GM19099 (cell line): ENCODE measurements around the gene HOXB13.

ENCODE experiments used
- POLR2A ChIP-seq: IDR thresholded peaks from 3 replicates; pipeline ENCODE4 v1.6.1; 2011; ENCODE audit warnings: low read depth; ENCODE audit not compliant: insufficient read length; ENCODE audit errors: extremely low read depth

The HOXB13 gene

GRCh38 chr17:48711128-48711527 is 17.4 kb downstream of the HOXB13 start:
- no peak for TF ChIP-seq POLR2A

GRCh38 chr17:48704361-48705248 is 23.9 kb downstream of the HOXB13 start:
- no peak for TF ChIP-seq POLR2A

- TF ChIP-seq POLR2A = no peak
Measured at GRCh38 chr17:48701864-48702532, 26.6 kb downstream of the HOXB13 start.

DNA sequence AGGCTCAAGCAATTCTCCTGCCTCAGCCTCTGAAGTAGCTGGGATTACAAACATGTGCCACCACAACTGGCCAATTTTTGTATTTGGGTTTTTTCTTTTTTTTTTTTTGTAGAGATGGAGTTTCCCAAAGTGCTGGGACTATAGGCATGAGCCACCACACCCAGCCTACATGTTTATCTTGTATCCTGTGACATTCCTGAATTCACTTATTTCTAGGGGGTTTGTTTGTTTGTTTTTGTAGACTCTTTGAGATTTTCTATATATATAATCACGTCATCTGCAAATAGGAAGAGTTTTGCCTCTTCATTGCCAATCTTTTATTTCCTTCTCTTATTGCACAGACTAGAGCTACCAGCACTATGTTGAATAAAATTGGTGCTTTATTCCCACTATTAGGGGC is 35.4 kb downstream of the HOXB13 start:
- TF ChIP-seq POLR2A = no peak

- no peak for TF ChIP-seq POLR2A
Measured at GRCh38 chr17:48692049-48692448, 36.5 kb downstream of the HOXB13 start.

- no peak for TF ChIP-seq POLR2A
Measured at GRCh38 chr17:48690655-48691054, 37.9 kb downstream of the HOXB13 start.

GRCh38 chr17:48681609-48682008 is 46.9 kb downstream of the HOXB13 start:
- TF ChIP-seq POLR2A = no peak

GRCh38 chr17:48679385-48680096 is 49.0 kb downstream of the HOXB13 start:
- no peak for TF ChIP-seq POLR2A

- no peak for TF ChIP-seq POLR2A
Measured at GRCh38 chr17:48678141-48678971, 50.2 kb downstream of the HOXB13 start.

DNA sequence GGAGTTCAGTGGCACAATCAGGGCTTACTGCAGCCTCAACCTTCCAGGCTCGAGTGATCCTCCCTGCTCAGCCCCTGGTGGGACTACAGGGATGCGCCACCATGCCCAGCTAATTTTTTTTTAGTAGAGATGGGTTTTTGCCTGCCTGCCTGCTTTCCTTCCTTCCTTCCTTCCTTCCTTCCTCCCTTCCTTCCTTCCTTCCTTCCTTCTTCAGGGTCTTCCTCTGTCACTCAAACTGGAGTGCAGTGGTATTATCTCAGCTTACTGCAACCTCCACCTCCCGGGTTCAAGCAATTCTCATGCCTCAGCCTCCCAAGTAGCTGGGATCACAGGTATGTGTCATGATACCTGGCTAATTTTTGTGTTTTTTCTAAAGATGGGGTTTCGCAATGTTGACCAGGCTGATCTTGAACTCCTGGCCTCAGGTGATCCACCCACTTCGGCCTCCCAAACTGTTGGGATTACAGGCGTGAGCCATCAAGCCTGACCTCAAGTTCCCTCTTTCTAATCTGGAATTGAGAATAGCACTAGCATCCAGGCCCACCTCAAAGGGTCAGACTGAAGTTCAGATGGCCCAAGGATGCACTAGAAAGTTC is 51.5 kb downstream of the HOXB13 start:
- no peak for TF ChIP-seq POLR2A
